Tibial nerve (tissue), 4 donors: Measurements from ENCODE around the gene CD82. TPM values are rescaled to one million over a fixed set of nuclear protein-coding genes. Genes with fewer than 3 reads are reported as not detected.
A peak's percentile ranks its signal among the peaks of the same experiment; 100 is the strongest.

Experiments
- DNase-seq, 2 donors: peaks; one replicate each; pipeline ENCODE4 v3.0.0-alpha.2; 2019; ENCODE audit warnings: low spot score in 2 of 2
- H3K27ac ChIP-seq, 4 donors: fragments of 200-600 bp; sonication (generic) in 3 of 4; one replicate each; pipeline ENCODE4 v1.5.1; 2017 to 2019; ENCODE audit warnings: mild to moderate bottlenecking in 1 of 4
- H3K27me3 ChIP-seq, 2 donors: fragments of 200-600 bp; sonication (generic) in 1 of 2; one replicate each; pipeline versions ENCODE4 v1.5.1 to v1.6.0; 2017 to 2019
- H3K36me3 ChIP-seq, 3 donors: fragments of 200-600 bp; sonication (generic); one replicate each; pipeline ENCODE4 v1.5.1; 2018 to 2019
- H3K4me1 ChIP-seq, 4 donors: fragments of 200-600 bp; sonication (generic) in 3 of 4; one replicate each; pipeline ENCODE4 v1.5.1; 2017 to 2019
- H3K4me3 ChIP-seq, 4 donors: fragments of 200-600 bp; sonication (generic) in 3 of 4; one replicate each; pipeline ENCODE4 v1.5.1; 2017 to 2019; ENCODE audit warnings: mild to moderate bottlenecking in 1 of 4, moderate library complexity in 1 of 4
- H3K9me3 ChIP-seq, 4 donors: fragments of 200-600 bp; sonication (generic) in 3 of 4; one replicate each; pipeline ENCODE4 v1.5.1; 2017 to 2019
- EP300 ChIP-seq, 2 donors: sonication (generic); formaldehyde crosslinking; IDR thresholded peaks; one replicate each; pipeline ENCODE4 v1.6.1; 2017; ENCODE audit warnings: antibody characterized with exemption in 2 of 2, mild to moderate bottlenecking in 1 of 2
- POLR2A ChIP-seq, 2 donors: fragments of 450-650 bp; IDR thresholded peaks; one replicate each; pipeline ENCODE4 v1.6.1; 2017; ENCODE audit warnings: antibody characterized with exemption in 2 of 2, mild to moderate bottlenecking in 2 of 2, moderate library complexity in 2 of 2
- WGBS, 2 donors: methylation state at CpG; one replicate each; pipeline ENCODE4 v1.1.5; 2018; 5-methylcytosine and 5-hydroxymethylcytosine counted together
- total RNA-seq, 4 donors: library from RNA; depleted of rRNA; stranded (reverse); fragments of >200 nt; gene quantifications; one replicate each; pipeline ENCODE4 v1.1.0, GENCODE V29; 2016
- TF ChIP-seq, protein P1 (sequence below), 5 experiments: fragments of 200-600 bp in 3 of 5; fragments of 450-650 bp in 2 of 5; sonication (generic) in 3 of 5; IDR thresholded peaks; one replicate each; pipeline ENCODE4 v1.5.1; 2016 to 2019; ENCODE audit warnings: antibody characterized with exemption in 5 of 5, mild to moderate bottlenecking in 3 of 5, moderate library complexity in 2 of 5

CD82 gene
- total RNA-seq, 4 donors from 2014 or later, result 27.9 to 49.4 (median 43.4) TPM

DNA sequence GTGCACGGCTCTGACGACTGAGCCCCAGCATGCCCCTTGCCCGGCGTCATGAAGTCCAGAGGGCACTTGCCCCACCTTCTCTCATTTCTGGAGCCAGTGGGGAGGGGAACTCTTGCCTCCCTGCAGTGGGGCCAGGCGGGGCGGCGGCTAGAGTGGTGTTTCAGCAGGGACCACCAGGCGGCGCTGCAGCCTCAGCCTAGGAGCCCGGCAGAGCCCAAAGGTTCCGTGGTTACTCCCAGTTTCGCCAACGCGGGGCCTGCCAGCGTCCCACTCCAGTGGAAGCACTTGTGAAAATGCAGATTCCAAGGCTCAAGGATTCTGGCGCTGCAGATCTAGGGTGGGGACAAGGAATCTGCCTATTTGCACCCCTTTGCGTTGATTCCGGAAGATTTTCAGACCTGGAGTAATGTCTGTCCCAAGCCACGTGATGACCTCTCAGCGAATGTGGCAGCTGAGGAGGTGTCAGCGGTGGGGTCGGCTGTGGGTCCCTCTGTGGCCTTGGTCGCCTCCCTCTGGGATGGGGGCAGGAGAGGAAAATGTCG, 55.7 kb downstream of the CD82 start:
- Histone ChIP-seq H3K4me1 (peaks cover 0 to 13% (median 9%) of the 10 kb centered on the region in 4 donors), H3K27ac (peak overlapping the region in 1 of 4 donors; percentile 15), H3K9me3 (no peaks in the 10 kb centered on the region), H3K36me3 (peaks cover 0 to 18% (median 6%) of the 10 kb centered on the region in 3 donors), H3K27me3 (no peaks in the 10 kb centered on the region), H3K4me3 (no peak overlapping the region)
- DNase-seq, result peak; percentile 59 to 70
- WGBS, 2 donors, result 13 to 21% methylated on average over 18 to 24 of the region's 24 CpGs
- TF ChIP-seq, protein P1, sequence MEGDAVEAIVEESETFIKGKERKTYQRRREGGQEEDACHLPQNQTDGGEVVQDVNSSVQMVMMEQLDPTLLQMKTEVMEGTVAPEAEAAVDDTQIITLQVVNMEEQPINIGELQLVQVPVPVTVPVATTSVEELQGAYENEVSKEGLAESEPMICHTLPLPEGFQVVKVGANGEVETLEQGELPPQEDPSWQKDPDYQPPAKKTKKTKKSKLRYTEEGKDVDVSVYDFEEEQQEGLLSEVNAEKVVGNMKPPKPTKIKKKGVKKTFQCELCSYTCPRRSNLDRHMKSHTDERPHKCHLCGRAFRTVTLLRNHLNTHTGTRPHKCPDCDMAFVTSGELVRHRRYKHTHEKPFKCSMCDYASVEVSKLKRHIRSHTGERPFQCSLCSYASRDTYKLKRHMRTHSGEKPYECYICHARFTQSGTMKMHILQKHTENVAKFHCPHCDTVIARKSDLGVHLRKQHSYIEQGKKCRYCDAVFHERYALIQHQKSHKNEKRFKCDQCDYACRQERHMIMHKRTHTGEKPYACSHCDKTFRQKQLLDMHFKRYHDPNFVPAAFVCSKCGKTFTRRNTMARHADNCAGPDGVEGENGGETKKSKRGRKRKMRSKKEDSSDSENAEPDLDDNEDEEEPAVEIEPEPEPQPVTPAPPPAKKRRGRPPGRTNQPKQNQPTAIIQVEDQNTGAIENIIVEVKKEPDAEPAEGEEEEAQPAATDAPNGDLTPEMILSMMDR (IDR thresholded peaks at IDR 0.05), result peak; percentile 93 to 99 (median 97)
- TF ChIP-seq EP300 (IDR thresholded peaks at IDR 0.05), result no peak

DNA sequence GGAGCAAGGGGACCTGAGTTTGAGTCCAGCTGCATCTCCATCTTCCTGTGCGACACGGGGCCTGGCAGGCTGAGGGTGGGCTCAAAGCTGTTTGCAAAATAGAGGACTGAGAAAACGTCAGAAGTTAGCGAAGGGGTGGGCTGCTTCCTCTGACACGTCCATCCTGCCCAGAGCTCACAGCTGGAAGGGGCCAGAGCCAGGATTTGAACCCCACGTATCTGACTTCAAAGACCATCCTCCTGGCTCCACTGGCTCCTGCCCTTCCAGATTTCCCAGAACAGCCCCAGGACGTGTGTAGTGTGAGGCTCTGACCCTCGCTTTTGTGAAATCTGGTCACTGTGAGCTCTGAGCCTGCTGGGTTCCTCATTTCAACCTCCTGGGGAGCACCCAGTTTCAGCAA, 56.3 kb downstream of the CD82 start:
- H3K9me3 ChIP-seq, result peaks cover 0 to 4% (median 0%) of the 10 kb centered on the region in 4 donors
- peaks cover 0 to 13% (median 7%) of the 10 kb centered on the region in 4 donors for H3K4me1 ChIP-seq
- H3K4me3 ChIP-seq, result no peak overlapping the region
- 73 to 79% methylated on average over 8 of the region's 8 CpGs for WGBS, 2 donors
- DNase-seq, result no peak
- peaks cover 0 to 16% (median 6%) of the 10 kb centered on the region in 3 donors for H3K36me3 ChIP-seq
- H3K27ac ChIP-seq, result peak overlapping the region in 1 of 4 donors; percentile 15
- no peaks in the 10 kb centered on the region for H3K27me3 ChIP-seq
- no peak for TF ChIP-seq POLR2A (IDR thresholded peaks at IDR 0.05)
- TF ChIP-seq, protein P1 (IDR thresholded peaks at IDR 0.05), result no peak
- TF ChIP-seq EP300 (IDR thresholded peaks at IDR 0.05), result no peak

DNA sequence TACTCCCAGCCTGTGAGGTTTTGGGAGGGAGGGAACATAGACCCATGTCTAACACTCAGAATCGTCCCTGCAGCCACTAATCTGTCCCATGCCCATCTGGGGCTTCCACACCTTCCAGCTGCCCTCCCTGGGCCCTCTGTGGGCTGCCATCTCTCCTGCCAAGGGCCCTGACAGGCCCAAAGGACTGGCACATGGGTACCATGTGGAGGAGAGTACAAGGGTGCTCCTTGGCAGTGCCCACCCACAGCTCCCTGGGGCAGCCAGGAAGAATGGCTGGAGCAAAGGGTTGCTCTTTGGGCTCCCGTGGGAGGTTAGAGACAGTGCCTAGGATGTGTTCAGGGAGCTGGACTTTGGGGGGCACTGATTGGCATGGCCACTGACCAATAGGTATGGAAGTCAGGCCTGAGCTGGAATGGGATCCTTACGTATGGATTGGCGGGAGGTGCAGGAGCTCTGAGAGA, 56.8 kb downstream of the CD82 start:
- DNase-seq, result no peak
- no peak overlapping the region for H3K4me3 ChIP-seq
- peaks cover 0 to 4% (median 0%) of the 10 kb centered on the region in 4 donors for H3K9me3 ChIP-seq
- peaks cover 0 to 17% (median 5%) of the 10 kb centered on the region in 4 donors for H3K4me1 ChIP-seq
- no peak overlapping the region for H3K27ac ChIP-seq
- WGBS, 2 donors, result 85 to 93% methylated on average over 4 of the region's 4 CpGs
- peaks cover 0 to 16% (median 6%) of the 10 kb centered on the region in 3 donors for H3K36me3 ChIP-seq
- no peaks in the 10 kb centered on the region for H3K27me3 ChIP-seq
- TF ChIP-seq, protein P1 (IDR thresholded peaks at IDR 0.05), result no peak
- no peak for TF ChIP-seq POLR2A (IDR thresholded peaks at IDR 0.05)
- no peak for TF ChIP-seq EP300 (IDR thresholded peaks at IDR 0.05)

DNA sequence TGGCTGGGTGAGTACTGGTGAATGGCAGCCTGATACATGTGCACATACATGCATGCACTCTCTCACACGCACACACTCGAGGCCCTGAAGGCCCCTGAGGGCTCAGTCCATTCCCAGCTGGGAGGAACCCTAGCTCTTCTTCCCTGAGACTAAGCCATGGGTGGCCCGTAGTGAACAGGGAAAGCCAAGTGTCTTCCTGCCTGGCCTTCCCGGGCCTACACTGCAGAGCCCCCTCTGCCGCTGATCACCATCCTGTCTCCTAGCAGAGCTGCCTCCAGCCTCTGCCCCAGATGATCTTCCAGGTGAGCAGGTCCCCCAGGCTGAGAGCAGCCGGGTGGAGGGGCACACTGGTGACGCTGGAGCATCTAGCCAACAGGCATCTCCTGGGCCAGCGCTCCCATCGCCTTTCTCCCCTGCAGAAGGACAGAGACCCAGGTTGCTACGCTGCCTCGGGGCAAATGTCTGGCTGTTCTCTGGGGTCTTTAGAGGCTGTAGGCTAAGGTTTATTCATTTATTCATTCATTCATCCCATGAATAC, 57.3 kb downstream of the CD82 start:
- 84 to 91% methylated on average over 9 to 11 of the region's 11 CpGs for WGBS, 2 donors
- TF ChIP-seq EP300 (IDR thresholded peaks at IDR 0.05) (no peak), POLR2A (IDR thresholded peaks at IDR 0.05) (no peak)
- TF ChIP-seq, protein P1 (IDR thresholded peaks at IDR 0.05), result no peak
- peaks cover 0 to 15% (median 6%) of the 10 kb centered on the region in 3 donors for H3K36me3 ChIP-seq
- H3K9me3 ChIP-seq, result peaks cover 0 to 4% (median 0%) of the 10 kb centered on the region in 4 donors
- no peaks in the 10 kb centered on the region for H3K27me3 ChIP-seq
- no peak overlapping the region for H3K27ac ChIP-seq
- H3K4me1 ChIP-seq, result peaks cover 0 to 23% (median 10%) of the 10 kb centered on the region in 4 donors
- no peak overlapping the region for H3K4me3 ChIP-seq
- peak in 1 of 2 donors; percentile 2 for DNase-seq

DNA sequence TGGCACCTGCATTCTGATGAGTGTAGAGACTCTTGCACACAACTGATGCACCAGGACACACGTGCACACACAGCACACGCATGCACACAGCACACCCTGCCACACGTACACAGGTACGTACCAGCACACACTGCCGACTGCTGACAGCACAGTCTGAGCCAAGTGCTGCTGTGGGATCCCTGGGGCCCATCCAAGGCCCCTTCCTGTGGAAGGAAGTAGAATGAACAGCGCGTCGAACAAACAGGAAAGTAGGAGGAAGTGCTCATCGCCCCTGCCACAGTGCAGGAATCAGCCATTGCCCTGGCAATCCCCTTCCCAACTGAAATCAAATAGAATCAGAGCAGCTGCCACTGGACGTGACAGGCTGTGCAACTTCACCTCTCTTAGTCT, 57.9 kb downstream of the CD82 start:
- Histone ChIP-seq H3K27ac (no peak overlapping the region), H3K4me1 (peaks cover 0 to 28% (median 13%) of the 10 kb centered on the region in 4 donors), H3K27me3 (no peaks in the 10 kb centered on the region), H3K4me3 (no peak overlapping the region), H3K36me3 (peaks cover 0 to 9% (median 6%) of the 10 kb centered on the region in 3 donors), H3K9me3 (peaks cover 0 to 4% (median 0%) of the 10 kb centered on the region in 4 donors)
- peak in 1 of 2 donors; percentile 3 for DNase-seq
- TF ChIP-seq, protein P1 (IDR thresholded peaks at IDR 0.05), result no peak
- TF ChIP-seq POLR2A (IDR thresholded peaks at IDR 0.05) (no peak), EP300 (IDR thresholded peaks at IDR 0.05) (no peak)
- 58 to 85% methylated on average over 9 to 10 of the region's 10 CpGs for WGBS, 2 donors
